Spinal cord (tissue), 10 donors: ENCODE results near the gene OTOG. TPM values are rescaled to one million over a fixed set of nuclear protein-coding genes. Genes with fewer than 3 reads are reported as not detected.
A peak's percentile ranks its signal among the peaks of the same experiment; 100 is the strongest.

Experiments used
- DNase-seq, 6 donors: peaks; one replicate each; pipeline versions ENCODE4 v3.0.0 to v3.0.0-alpha.2; 2013 to 2015; ENCODE audit warnings: low spot score in 6 of 6, low read depth in 4 of 6
- H3K27ac ChIP-seq: one replicate; pipeline ENCODE4 v1.5.1; 2013; ENCODE audit warnings: low read depth, low read length, control low read depth
- H3K27me3 ChIP-seq: one replicate; pipeline ENCODE4 v1.6.1; 2013; ENCODE audit warnings: low read length; ENCODE audit not compliant: control insufficient read depth, insufficient read depth
- H3K36me3 ChIP-seq: one replicate; pipeline ENCODE4 v1.6.1; 2013; ENCODE audit warnings: low read length; ENCODE audit not compliant: control insufficient read depth, insufficient read depth
- H3K4me1 ChIP-seq: one replicate; pipeline ENCODE4 v1.6.1; 2013; ENCODE audit warnings: low read length; ENCODE audit not compliant: control insufficient read depth, insufficient read depth
- H3K4me3 ChIP-seq: one replicate; pipeline ENCODE4 v1.5.1; 2013; ENCODE audit warnings: low read depth, low read length, control low read depth
- H3K9me3 ChIP-seq: one replicate; pipeline ENCODE4 v1.6.1; 2013; ENCODE audit warnings: low read length; ENCODE audit not compliant: control insufficient read depth, insufficient read depth
- WGBS: methylation state at CpG from one replicate; pipeline ENCODE4 v1.1.5; 2013; ENCODE audit warnings: missing lambda C conversion rate; ENCODE audit not compliant: insufficient coverage; 5-methylcytosine and 5-hydroxymethylcytosine counted together
- long read RNA-seq, 4 donors: transcript quantifications; one replicate each; lab custom pipeline, GENCODE V29; 2026
- polyA plus RNA-seq, 2 donors: library from polyadenylated mRNA; unstranded; fragments of 120-200 nt; gene quantifications; one replicate each; pipeline ENCODE4 v1.2.1, GENCODE V29; 2013; ENCODE audit not compliant: insufficient read length in 2 of 2
- total RNA-seq, 2 donors: library from RNA; depleted of rRNA in 1 of 2; stranded (reverse); fragments of 120-200 nt in 1 of 2; fragments of >200 nt in 1 of 2; gene quantifications; one replicate each; pipeline versions ENCODE4 v1.2.3 to v1.2.4, GENCODE V29; 2013 to 2014
- donor health status: healthy.

The OTOG gene, protein sequence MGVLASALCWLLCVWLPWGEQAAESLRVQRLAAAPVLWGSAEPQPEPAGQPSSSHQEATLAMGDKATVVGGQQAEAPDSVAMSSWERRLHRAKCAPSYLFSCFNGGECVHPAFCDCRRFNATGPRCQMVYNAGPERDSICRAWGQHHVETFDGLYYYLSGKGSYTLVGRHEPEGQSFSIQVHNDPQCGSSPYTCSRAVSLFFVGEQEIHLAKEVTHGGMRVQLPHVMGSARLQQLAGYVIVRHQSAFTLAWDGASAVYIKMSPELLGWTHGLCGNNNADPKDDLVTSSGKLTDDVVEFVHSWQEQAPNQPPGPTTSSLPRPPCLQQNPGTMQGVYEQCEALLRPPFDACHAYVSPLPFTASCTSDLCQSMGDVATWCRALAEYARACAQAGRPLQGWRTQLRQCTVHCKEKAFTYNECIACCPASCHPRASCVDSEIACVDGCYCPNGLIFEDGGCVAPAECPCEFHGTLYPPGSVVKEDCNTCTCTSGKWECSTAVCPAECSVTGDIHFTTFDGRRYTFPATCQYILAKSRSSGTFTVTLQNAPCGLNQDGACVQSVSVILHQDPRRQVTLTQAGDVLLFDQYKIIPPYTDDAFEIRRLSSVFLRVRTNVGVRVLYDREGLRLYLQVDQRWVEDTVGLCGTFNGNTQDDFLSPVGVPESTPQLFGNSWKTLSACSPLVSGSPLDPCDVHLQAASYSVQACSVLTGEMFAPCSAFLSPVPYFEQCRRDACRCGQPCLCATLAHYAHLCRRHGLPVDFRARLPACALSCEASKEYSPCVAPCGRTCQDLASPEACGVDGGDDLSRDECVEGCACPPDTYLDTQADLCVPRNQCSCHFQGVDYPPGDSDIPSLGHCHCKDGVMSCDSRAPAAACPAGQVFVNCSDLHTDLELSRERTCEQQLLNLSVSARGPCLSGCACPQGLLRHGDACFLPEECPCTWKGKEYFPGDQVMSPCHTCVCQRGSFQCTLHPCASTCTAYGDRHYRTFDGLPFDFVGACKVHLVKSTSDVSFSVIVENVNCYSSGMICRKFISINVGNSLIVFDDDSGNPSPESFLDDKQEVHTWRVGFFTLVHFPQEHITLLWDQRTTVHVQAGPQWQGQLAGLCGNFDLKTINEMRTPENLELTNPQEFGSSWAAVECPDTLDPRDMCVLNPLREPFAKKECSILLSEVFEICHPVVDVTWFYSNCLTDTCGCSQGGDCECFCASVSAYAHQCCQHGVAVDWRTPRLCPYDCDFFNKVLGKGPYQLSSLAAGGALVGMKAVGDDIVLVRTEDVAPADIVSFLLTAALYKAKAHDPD (N-terminal part only)
- total RNA-seq, result 1 to 10 TPM in 1 of 2 donors, under 1 TPM in 1; under 0.01 to 1.3 TPM
- polyA plus RNA-seq, result under 1 TPM in 1 of 2 donors, not detected in 1; 0.23 TPM
- long read RNA-seq, donor 1, result 0 reads
- long read RNA-seq, donor 2, result 0 reads
- long read RNA-seq, donor 3, result 0 reads
- long read RNA-seq, donor 4, result 0 reads

DNA sequence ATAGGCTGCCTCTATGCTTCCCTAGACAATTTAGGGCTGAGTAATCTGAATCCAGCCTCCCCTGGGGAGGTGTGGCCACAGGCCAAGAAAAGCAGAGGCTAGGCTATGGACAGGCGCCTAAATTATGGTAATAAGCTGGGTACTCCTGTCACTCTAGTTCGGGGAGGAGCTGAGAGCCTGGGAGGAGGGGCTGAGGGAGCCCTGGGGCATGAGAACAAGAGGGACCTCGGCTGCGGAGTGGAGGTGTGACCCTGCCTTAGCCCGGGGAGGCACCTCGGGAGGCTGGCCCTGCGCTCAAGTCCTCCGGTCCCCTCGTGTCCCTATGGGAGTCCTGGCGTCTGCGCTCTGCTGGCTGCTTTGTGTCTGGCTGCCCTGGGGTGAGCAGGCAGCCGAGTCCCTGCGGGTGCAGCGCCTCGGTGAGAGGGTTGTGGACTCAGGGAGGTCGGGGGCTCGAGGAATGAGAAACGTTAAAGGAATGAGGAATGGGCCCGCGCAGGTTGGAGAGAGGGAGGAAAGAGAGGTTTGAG lies at the start of gene OTOG:
Gene OTOG, plus strand, starts transcription at position 209 of the 527 bp plus-strand sequence. Its CDS starts 114 bp downstream, at position 323.
- no peak within 1 kb of the TSS for H3K27ac ChIP-seq
- H3K36me3 ChIP-seq, result no peaks in the 10 kb centered on the region
- 12% methylated on average over 20 of the region's 20 CpGs for WGBS
- H3K4me1 ChIP-seq, result peaks cover 23% of the 10 kb centered on the region
- peaks cover 21% of the 10 kb centered on the region for H3K27me3 ChIP-seq
- no peaks in the 10 kb centered on the region for H3K9me3 ChIP-seq
- no peak within 1 kb of the TSS for H3K4me3 ChIP-seq
- DNase-seq, result peak in 1 of 6 donors; percentile 37

DNA sequence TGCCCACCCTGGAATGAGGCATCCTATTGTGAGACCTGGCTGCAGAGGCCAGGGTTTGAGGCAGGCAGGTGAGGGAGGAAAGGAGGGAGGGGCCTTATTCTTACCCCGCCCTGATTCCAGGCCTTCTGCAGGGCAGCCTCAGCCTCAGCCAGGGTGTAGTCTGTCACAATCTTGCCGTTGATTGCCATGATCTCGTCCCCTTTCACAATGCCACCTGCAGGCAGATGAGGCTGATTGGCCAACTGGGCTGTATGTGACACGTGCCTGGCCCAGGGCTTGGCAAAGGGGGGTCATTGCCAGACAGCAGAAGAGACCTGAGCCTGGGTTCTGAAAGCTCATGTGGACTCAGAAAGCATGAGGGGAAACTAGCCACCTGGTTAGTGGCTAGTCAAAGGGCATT lies 49.0 kb upstream of the OTOG start:
- Histone ChIP-seq H3K4me3 (no peak overlapping the region), H3K27me3 (no peaks in the 10 kb centered on the region)
- WGBS, result 22% methylated on average over 3 of the region's 4 CpGs

DNA sequence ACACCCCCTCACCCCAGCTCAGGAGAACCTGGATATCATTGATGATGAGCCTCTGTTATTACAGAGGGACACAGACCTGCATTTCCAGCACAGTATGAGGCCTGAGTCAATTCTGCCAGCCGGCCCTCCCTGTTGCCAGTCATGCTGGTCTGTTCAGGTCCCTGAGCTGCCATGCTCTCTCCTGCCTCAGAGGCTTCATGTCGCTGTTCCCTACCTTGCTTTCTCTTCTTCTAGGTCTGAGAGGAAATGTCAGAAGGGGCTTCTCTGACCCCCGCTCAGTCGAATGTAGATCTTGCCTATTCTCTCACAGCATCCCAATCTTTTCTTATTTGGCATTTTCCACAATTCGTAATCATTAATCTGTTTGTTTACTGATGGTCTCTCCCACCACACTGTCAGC lies 48.6 kb upstream of the OTOG start:
- WGBS, result 62% methylated on average over 4 of the region's 5 CpGs
- no peaks in the 10 kb centered on the region for H3K36me3 ChIP-seq
- no peaks in the 10 kb centered on the region for H3K27me3 ChIP-seq
- H3K27ac ChIP-seq, result no peak overlapping the region
- no peak overlapping the region for H3K4me3 ChIP-seq
- DNase-seq, result peak in 1 of 6 donors; percentile 64
- H3K4me1 ChIP-seq, result peaks cover 2% of the 10 kb centered on the region
- no peaks in the 10 kb centered on the region for H3K9me3 ChIP-seq

More for the DNA sequence above, 49.0 kb upstream of the OTOG start:
- Histone ChIP-seq H3K4me1 (peaks cover 2% of the 10 kb centered on the region), H3K9me3 (no peaks in the 10 kb centered on the region), H3K36me3 (no peaks in the 10 kb centered on the region), H3K27ac (no peak overlapping the region)
- DNase-seq, result no peak

DNA sequence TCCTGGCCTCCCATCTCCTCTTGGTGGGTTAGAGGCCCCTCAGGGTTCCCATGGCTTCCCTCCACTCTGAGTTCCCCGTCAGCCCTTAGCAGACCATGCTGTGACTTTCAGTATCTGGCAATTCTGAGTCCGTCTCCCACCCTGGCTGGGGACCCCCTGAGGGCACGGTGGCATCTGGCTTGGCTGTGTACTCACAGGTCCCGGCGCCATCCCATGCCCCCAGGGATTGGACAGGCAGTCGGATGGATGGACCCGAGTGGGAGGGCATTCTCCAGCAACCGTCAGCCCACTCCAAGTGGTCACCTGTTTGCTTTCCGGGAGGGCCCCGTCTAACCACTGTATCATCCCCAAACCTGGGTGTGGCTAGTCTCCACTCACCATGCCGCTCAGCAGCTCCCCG lies 46.4 kb upstream of the OTOG start:
- no peak for DNase-seq
- WGBS, result 90% methylated on average over 12 of the region's 12 CpGs
- Histone ChIP-seq H3K4me1 (peaks cover 7% of the 10 kb centered on the region), H3K27ac (no peak overlapping the region), H3K27me3 (no peaks in the 10 kb centered on the region), H3K36me3 (no peaks in the 10 kb centered on the region), H3K9me3 (no peaks in the 10 kb centered on the region), H3K4me3 (no peak overlapping the region)

DNA sequence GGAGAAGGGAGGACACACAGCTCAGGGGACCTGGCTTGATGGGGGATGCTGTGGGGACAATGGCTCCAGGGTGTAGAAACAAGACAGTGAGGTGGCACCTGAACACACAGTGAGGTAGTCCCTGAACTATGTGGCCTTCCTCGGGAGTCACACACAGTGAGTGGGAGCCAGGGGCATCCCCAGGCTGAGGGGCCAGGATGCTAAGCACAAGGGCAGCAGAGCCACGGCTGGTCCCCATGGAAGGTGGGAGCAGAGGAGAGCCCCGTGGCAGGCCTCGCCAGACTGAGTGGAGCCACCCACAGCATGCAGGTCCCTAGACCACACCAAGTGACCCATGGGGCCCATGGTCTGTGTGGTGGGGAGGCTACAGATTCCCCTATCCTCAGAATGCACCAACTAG lies 44.4 kb upstream of the OTOG start:
- WGBS, result 94% methylated on average over 3 of the region's 4 CpGs
- Histone ChIP-seq H3K27ac (no peak overlapping the region), H3K4me1 (peaks cover 7% of the 10 kb centered on the region), H3K36me3 (no peaks in the 10 kb centered on the region), H3K27me3 (no peaks in the 10 kb centered on the region), H3K4me3 (no peak overlapping the region), H3K9me3 (no peaks in the 10 kb centered on the region)
- no peak for DNase-seq

DNA sequence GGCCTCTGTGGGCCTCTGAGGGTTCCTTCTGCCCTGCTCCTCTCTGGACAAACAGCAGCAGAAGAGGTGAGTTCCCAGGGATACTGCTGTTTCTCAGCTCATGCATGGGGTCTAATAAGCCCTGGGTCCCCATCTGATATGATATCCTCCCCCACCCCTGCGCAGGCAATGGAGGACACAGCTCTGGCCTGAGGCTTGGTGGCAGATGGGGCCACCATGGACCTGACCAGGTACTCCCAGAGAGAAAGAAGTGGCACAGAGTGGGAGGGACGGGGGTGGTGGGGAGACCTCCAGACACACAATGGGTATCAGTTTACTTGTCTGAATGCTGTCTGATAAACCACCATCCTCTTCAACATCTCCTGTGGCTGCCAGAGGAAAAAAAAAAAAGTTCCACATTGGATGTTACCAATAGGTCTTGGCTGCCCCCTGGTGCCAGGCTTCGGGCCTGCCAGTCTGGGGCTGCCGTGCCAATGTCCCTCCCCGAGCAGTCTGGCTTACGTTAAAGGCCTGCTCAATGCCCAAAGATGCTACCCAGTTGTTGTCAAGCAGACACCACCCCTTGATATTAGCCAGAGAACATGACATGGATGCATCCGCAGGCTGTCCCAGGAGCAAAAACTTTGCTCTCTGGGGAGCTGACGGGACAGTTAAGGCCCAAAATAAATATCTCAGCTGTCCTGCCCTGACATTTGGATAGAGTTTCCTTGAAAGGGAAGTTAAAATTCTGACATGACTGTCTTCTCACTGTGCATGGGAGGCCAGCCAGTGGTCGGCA lies 42.5 kb upstream of the OTOG start:
- no peak overlapping the region for H3K27ac ChIP-seq

DNA sequence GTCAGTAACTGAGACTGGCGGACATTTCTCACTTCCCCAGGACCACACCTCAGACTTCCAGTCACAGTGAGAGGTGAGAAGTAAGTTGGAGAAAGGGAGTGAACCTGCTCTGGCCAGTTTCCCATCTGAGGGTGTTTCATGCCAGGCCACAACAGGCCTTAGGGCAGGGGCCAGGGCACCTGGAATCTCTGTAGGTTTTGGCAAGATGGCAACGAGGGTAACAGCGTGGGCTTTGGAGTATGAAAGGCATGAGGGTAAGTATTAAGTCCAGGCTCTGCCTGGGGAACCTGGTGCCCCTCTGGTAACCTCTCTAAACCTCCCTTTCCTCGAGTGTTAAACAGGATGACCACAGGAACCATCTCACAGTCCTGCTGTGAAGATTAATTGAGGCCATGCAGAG lies 41.9 kb upstream of the OTOG start:
- no peaks in the 10 kb centered on the region for H3K27me3 ChIP-seq
- peaks cover 7% of the 10 kb centered on the region for H3K4me1 ChIP-seq
- no peak overlapping the region for H3K27ac ChIP-seq
- H3K36me3 ChIP-seq, result no peaks in the 10 kb centered on the region
- no peaks in the 10 kb centered on the region for H3K9me3 ChIP-seq
- WGBS, result no CpG with 5 or more reads among the region's 4 CpGs
- DNase-seq, result no peak
- no peak overlapping the region for H3K4me3 ChIP-seq

More for the DNA sequence above, 42.5 kb upstream of the OTOG start:
- whole genome bisulfite sequencing, result 31% methylated on average over 6 of the region's 9 CpGs
- DNase-seq, result peak in 4 of 6 donors; percentile 42 to 90 (median 69)
- Histone ChIP-seq H3K27me3 (no peaks in the 10 kb centered on the region), H3K4me3 (no peak overlapping the region), H3K36me3 (no peaks in the 10 kb centered on the region), H3K4me1 (peaks cover 7% of the 10 kb centered on the region), H3K9me3 (no peaks in the 10 kb centered on the region)

DNA sequence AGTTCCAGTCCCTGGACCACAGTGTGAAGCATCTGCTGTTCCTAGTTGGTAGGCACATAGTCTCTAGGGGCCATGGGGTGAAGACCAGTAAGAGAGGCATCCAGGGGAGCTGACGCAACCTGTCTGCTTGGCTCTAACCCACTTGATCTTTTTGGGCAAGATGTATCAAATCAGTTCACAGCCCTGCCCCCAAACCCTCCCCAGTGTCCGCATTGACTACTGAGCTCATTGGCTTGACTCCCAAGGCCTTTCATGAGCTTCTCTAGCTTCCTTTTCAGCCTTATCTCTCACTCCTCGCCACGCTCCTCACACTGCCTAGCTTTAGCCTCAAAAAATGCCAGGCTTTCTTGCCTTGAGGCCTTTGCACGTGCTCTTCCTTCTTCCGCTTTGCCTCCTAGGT lies 40.7 kb upstream of the OTOG start:
- no peak overlapping the region for H3K4me3 ChIP-seq
- no peak overlapping the region for H3K27ac ChIP-seq
- no peaks in the 10 kb centered on the region for H3K27me3 ChIP-seq
- DNase-seq, result no peak
- 92% methylated on average over 6 of the region's 6 CpGs for WGBS
- H3K36me3 ChIP-seq, result no peaks in the 10 kb centered on the region
- H3K4me1 ChIP-seq, result peaks cover 11% of the 10 kb centered on the region
- no peaks in the 10 kb centered on the region for H3K9me3 ChIP-seq
